Right ventricle myocardium inferior (tissue), 1 donor: Measurements from ENCODE around the gene NDUFAF3. TPM values are rescaled to one million over a fixed set of nuclear protein-coding genes. Genes with fewer than 3 reads are reported as not detected.

Experiments used
- ATAC-seq: fragments of 200-7000 bp; cut with Tn5 transposase; one replicate; pipeline ENCODE4 v1.9.1; 2020; ENCODE audit warnings: mild to moderate bottlenecking, moderate library complexity
- DNase-seq: peaks from one replicate; pipeline ENCODE4 v3.0.0; 2021; ENCODE audit errors: missing footprints
- intact Hi-C: fragments of 100-400 bp; cut with DNase I; formaldehyde crosslinking; loops from one replicate; pipeline ENCODE4 v1.11.0; 2022
- total RNA-seq: library from RNA; stranded (reverse); fragmentation: NEBNext Ultra II Directional; extraction: Animal tissue kit (Norgen Biotek cat#: 25700); gene quantifications from one replicate; pipeline ENCODE4 v1.2.1, GENCODE V29; 2021
- donor health status: DM: no; HTN: yes; CAD: no; lungs with severe emphysema.

Gene NDUFAF3
- total RNA-seq, 1 donor from 2014 or later = 157 TPM

- ATAC-seq (no peak), DNase-seq (no peak)
- intact Hi-C loops = no loop called here
Measured at GRCh38 chr3:49015765-49016164, 6.2 kb upstream of the NDUFAF3 start.

GRCh38 chr3:49016414-49017228, 5.3 kb upstream of the NDUFAF3 start:
- DNase-seq (no peak), ATAC-seq (no peak)
- intact Hi-C loops = no loop called here

- ATAC-seq (no peak), DNase-seq (no peak)
- intact Hi-C loops = no loop called here
Measured at GRCh38 chr3:49017229-49017970, 4.5 kb upstream of the NDUFAF3 start.

DNA sequence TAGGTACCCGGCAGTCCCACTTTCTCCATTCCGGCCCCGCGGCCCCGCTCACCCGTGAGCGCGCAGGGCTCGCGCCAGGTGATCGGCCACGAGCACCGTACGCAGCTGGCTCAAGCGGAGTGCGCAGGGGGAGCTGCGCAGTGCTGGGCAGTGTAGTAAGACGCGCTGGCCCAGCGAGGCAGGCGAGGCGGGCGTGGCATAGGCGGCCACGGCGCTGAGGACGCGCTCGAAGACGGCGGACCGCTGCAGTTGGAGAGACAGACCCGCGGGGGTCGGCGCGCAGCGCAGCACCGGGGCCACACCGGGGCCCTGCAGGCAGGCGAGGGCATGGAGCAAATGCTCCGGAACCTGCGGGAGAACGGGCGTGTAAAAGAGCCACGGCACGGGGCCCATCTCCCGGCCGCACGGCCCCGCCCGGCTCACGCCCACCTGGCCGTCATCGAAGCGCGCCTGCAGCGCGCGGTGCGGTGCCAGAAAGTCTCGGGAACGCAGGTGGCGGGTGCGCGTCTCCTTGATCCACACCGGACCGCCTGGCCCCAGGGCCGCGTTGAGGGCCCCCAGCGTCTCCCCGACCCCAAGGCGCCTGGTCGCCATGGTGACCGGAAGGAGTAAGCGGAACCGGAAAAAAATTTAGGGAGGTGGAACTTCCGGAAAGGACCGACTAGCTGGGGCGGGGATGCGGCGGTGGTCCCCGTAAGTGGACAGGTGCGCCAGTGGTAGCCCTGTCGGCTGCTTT, 3.8 kb upstream of the NDUFAF3 start, which contains the start of gene DALRD3:
Gene DALRD3 (minus strand): TSS at position 610 of the 736 bp plus-strand sequence. CDS start 16 bp downstream, at position 594.
- DNase-seq (peak; percentile 84), ATAC-seq (no peak)
- intact Hi-C loops = no loop called here

GRCh38 chr3:49018707-49019006, 3.3 kb upstream of the NDUFAF3 start:
- intact Hi-C loops = no loop called here
- DNase-seq (no peak), ATAC-seq (no peak)

GRCh38 chr3:49019941-49020329, 2.0 kb upstream of the NDUFAF3 start:
- DNase-seq = no peak
- intact Hi-C loops = loop anchor here (5.0 to 10.0 kb wide), 3 partner anchors 72 to 405 kb away; partner anchors contain the start of genes AMT, LAMB2, NICN1 and QRICH1
- ATAC-seq = no peak

- intact Hi-C loops = loop anchor here (5.0 to 10.0 kb wide), 3 partner anchors 72 to 404 kb away; partner anchors contain the start of genes AMT, LAMB2, NICN1 and QRICH1
- DNase-seq (peak; percentile 86), ATAC-seq (peak; percentile 0)
Measured at GRCh38 chr3:49020330-49021212, 1.4 kb upstream of the NDUFAF3 start.

DNA sequence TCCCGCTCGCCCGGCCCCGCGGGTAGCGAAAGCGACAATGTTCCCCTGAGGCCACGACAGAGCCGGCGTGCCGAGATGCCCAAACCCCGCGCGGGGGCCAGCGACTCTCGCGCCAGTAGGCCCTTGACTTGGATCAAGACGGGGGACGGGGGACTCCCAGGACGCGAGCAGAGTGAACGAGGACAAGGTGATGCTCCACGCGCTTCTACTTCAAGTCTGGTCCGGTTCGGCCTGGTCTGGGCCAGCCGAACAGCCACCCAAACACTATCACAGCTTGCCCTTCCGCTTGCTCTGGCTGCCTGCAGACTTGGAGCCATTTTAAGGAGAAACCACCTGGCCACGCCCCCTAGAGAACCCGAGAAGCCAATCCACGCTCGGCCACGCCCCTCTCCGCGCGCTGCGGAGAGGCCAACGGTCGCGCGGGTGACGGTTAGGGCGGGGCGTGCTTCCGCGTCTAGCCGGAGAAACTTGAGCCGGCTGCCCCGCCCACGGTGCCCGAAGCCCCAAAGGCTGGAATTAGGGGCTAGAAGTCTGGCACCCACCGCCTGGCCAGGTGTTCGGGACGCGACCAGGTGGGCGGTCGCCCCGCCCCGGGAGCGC, 608 bp upstream of the NDUFAF3 start:
- peak; percentile 100 for DNase-seq
- intact Hi-C loops = loop anchor here (5.0 to 10.0 kb wide), 3 partner anchors 71 to 403 kb away; partner anchors contain the start of genes AMT, LAMB2, NICN1 and QRICH1
- ATAC-seq = peak; percentile 93

DNA sequence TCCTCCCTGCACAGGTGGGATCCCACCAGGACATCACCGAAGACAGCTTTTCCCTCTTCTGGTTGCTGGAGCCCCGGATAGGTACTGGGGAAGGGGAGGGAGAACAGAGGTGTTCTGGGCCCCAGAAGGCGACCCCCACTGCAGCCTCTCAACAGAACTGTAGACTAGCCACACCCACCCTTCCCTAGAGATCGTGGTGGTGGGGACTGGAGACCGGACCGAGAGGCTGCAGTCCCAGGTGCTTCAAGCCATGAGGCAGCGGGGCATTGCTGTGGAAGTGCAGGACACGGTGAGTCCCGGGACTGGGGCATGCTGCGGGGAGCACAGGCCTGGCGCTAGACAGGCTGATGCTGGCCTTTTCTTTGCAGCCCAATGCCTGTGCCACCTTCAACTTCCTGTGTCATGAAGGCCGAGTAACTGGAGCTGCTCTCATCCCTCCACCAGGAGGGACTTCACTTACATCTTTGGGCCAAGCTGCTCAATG, 809 bp downstream of the NDUFAF3 start:
- intact Hi-C loops = loop anchor here (5.0 to 10.0 kb wide), 3 partner anchors 70 to 402 kb away; partner anchors contain the start of genes AMT, LAMB2, NICN1 and QRICH1
- no peak for DNase-seq
- ATAC-seq = no peak

DNA sequence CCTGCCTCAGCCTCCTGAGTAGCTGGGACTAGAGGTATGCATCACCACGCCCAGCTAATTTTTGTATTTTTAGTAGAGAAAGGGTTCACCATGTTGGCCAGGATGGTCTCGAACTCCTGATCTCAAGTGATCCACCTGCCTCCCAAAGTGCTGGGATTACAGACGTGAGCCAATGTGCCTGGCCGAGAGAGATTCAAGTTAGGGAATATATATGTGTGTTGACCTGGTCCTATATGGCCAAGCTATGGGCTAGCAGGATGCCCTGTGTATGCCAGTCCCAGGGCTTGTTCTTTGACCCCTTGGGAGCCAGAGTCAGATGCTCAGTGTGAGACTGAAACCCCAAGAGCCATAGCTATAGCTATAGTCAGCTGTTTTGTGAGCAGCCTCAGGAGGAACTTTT, 1.9 kb downstream of the NDUFAF3 start:
- intact Hi-C loops = loop anchor here (5.0 to 10.0 kb wide), 3 partner anchors 69 to 401 kb away; partner anchors contain the start of genes AMT, LAMB2, NICN1 and QRICH1
- DNase-seq = no peak
- no peak for ATAC-seq

DNA sequence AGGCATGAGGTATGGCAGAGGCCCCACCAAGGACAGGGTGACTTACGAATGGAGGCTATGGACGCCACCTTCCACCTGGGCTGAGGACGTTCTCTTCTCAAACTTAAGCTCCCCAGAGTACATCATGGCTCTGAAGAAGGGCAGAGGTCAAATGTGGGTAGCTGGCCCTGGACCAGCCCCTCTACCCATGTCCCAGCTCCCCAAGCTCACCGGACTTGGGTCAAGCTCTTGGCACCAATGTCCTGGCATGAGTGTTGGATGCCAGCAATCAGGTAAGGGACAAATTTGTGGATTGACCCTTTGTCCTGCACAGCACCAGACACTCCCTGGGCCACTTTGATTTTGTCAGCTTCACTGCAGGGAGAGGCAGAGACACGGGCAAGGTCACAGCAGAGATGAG, 2.5 kb downstream of the NDUFAF3 start:
- ATAC-seq (no peak), DNase-seq (no peak)
- intact Hi-C loops = loop anchor here (5.0 to 10.0 kb wide), 3 partner anchors 68 to 400 kb away; partner anchors contain the start of genes AMT, LAMB2, NICN1 and QRICH1

- intact Hi-C loops = loop anchor here (1.0 to 10.0 kb wide), 2 partner anchors 15 to 400 kb away; partner anchors contain the start of genes AMT and NICN1
- ATAC-seq (no peak), DNase-seq (no peak)
Measured at GRCh38 chr3:49025005-49025792, 3.3 kb downstream of the NDUFAF3 start.

- DNase-seq (no peak), ATAC-seq (no peak)
- intact Hi-C loops = loop anchor here (1.0 to 10.0 kb wide), 2 partner anchors 16 to 399 kb away; partner anchors contain the start of genes AMT and NICN1
Measured at GRCh38 chr3:49025793-49026520, 4.0 kb downstream of the NDUFAF3 start.

DNA sequence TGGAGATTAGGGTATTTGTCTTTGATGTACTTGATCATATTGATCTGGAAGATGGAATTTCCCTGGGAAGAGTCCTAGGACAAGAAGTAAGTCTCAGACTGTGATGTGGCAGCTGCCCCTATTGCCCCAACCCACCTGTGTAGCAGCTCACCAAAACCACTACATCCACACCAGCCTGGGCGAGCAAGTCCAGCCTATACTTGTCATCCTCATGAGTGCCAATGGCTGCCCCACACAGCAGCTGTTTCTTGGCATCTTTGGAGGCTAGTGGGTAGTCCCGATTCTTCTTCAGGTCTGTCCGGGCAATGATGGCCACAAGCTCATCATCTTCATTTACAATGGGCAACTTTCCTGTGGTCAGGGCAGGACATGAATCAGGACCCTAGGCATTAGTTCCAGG, 4.6 kb downstream of the NDUFAF3 start:
- DNase-seq = no peak
- no peak for ATAC-seq
- intact Hi-C loops = loop anchor here (10.0 kb wide), 1 partner anchor 398 kb away; the partner anchor contains the start of genes AMT and NICN1

DNA sequence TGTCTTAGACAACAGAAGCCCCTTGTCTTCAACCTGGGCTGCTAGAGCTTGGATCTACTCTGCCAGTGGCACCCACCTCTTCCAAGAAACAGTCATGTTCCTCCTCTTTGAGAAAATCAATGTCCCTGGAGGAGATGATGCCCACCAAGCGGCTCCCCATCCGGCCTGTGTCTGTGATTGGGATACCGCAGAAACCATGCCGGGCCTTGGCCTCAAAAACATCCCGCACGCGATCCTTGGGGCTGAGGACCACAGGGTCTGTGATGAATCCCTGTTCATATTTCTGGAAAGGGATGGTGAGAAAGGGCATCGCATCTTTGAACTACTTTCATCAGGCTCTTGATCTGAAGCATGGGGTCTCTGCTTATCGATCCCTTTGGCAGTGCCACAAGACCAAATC, 5.7 kb downstream of the NDUFAF3 start:
- no peak for DNase-seq
- ATAC-seq = no peak
- intact Hi-C loops = loop anchor here (10.0 kb wide), 1 partner anchor 397 kb away; the partner anchor contains the start of genes AMT and NICN1

DNA sequence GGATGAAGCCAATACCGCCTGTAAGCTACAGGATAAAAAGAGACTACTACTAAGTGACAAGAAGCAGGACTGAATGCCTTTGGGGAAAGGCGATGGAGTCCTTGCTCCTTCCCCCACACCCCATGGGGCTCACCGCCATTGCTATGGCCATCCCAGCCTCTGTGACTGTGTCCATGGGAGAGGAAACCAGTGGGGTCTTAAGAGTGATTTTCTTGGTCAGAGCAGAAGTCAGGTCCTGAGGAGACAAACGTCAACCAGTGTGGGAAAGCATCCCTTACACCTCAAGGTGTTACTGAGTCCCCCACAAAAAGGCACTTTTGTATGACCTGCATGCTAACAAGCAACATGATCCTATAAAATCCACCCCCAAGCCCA, 6.4 kb downstream of the NDUFAF3 start:
- intact Hi-C loops = loop anchor here (10.0 kb wide), 1 partner anchor 397 kb away; the partner anchor contains the start of genes AMT and NICN1

More for the DNA sequence above, 6.4 kb downstream of the NDUFAF3 start:
- DNase-seq = no peak
- ATAC-seq = no peak
